ENCODE results near the gene POLR1B. TPM values are rescaled to one million over a fixed set of nuclear protein-coding genes. Genes with fewer than 3 reads are reported as not detected.

Gene POLR1B
- total RNA-seq = 11.9 and 20.0 TPM in 2 replicates

DNA sequence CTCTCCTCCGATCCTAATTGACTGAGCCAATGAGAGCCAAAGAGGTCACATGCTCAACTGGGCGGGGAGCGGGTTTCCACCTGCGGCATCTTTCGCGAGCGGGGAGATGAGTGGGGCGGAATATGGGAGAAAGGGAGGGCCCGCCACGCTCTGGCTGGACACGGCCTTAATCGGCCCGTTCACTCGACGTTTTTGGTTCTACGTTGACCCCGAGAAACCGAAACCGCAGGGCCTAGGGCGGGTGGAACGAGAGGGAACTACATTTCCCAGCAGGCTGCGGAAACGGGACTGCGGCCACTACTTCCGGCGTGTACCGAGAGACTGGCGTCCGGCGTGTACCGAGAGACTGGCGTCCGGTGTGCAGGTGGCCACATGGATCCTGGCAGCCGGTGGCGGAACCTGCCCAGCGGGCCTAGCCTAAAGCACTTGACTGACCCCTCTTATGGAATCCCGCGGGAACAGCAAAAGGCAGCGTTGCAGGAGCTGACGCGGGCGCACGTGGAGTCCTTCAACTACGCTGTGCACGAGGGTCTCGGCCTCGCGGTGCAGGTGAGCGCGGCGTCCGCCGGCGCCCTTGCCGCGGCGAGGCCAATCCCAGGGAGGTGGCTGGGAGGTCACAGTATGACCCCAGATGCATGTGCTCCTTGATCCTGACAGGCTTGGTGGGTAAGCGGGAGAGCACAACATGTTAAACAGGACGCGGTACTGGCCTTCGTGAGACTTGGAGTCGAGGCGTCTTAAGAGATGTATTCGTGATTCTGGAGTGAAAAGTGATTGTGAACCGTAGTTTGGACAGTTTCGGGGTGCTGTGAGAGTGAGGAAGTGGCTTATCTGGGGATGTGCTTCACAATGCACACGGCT is at the start of gene POLR1B:
Gene POLR1B, plus strand, starts transcription at position 343 of the 861 bp plus-strand sequence. Its CDS starts 30 bp downstream, at position 373.

GRCh38 chr2:112584134-112584890 is 42.0 kb downstream of the POLR1B start, which contains the start of gene CHCHD5:
Gene CHCHD5 (plus strand): TSS chr2:112584609. CDS start chr2:112584648, 39 bp downstream.

Other genes starting within 250 kb of the POLR1B start
- 2.9 and 10.4 TPM in 2 replicates for gene RGPD8, start 108.8 kb upstream of the POLR1B start, total RNA-seq
- gene TTL, start 60.3 kb upstream of the POLR1B start, total RNA-seq = 8.6 and 14.6 TPM in 2 replicates
- gene CHCHD5, start 42.1 kb downstream of the POLR1B start, total RNA-seq = 5.6 and 8.3 TPM in 2 replicates
- gene SLC20A1, start 103.5 kb downstream of the POLR1B start, total RNA-seq = 11.7 and 13.5 TPM in 2 replicates
- gene NT5DC4, start 178.6 kb downstream of the POLR1B start, total RNA-seq = not detected in 2 replicates
- 0.76 and 1.0 TPM in 2 replicates for gene CKAP2L, start 222.1 kb downstream of the POLR1B start, total RNA-seq
- gene IL1A, start 242.0 kb downstream of the POLR1B start, total RNA-seq = not detected in 2 replicates